Activated CD4-positive, CD25-positive, alpha-beta regulatory T cell treated with anti-CD3 and anti-CD28 coated beads, Interleukin-2, amount 50 U/mL, for 16 hours (primary cell): ENCODE measurements around the gene ADORA1.

Experiments
- DNase-seq: peaks from one replicate; pipeline ENCODE4 v3.0.0-alpha.2; 2020; ENCODE audit warnings: low read depth, low spot score

The ADORA1 gene

DNA sequence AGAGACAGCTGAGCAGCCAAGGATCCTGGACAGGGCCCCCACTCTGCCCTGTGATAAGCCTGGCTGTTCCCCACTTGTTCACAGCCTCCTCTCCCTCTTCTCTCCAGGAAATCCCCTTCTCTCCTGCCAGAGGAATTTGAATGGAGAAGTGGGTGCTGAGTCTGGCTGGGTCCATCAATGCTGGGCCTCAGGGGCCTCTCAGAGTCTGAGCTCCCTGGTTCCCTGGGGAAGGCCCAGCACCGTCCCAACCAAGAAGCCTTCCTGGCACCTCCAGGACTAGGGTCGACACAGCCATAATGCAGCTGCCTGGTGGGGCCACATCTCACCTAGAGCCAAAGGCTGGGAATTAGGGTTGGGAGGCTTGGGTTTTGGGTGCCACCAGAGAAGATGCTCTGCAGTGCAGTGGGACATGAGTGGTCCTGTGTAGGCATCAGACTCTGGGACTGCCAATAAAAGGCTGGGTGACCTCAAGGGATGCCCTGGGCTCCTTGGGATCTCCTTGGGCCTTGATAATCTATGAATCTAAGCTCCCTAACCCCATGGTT is 45.6 kb downstream of the ADORA1 start:
- no peak for DNase-seq

DNA sequence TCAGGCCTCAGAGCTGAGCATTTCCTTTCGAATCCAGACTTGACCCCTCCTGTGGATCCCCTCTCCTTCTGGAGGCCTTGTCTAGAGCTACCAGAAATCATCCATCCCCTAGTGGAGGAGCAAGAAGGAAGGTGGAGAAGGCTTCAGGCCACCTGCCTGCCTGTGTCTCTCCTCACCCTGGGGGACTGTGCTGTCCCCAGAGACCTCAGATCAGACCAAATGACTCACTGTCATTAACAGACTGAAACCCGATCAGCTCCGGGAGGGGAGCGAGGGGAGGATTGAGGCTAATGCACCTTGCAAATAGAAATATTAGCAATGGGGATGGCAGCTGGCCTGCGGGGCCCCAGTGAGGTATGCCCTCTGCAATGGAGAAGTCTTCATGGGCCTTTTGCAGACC is 46.0 kb downstream of the ADORA1 start:
- DNase-seq = no peak

DNA sequence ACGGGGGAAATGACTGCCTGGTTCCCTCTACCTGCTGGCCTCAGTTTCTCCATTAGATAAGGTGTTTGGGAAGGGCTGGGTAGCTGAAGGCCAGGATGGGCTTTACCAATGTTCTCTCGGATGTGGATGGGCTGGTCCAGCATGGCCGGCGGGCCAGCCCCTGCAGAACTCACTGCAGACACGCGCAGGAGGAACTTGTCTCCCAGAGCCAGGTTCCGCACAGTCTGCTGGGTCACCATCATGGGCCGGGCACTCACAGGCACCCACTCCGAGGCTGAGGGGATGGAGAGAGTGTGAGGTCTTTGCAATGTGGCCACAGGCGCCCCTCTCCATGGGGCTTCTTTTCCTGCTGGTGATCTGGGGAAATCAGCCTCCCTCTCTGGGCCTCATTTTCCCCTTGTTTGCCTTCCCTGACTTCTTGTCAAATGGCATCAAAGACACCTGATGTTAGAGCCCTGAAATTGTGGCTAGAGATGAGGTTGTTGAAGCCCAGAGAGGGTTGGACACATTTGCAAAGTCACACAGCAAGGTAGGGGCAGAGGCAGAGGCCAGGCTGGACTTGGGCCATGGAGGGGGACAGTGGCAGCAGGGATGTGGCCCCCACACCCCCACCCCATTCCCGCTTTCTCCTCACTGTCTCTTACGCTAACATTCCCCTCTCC is 46.9 kb downstream of the ADORA1 start:
- no peak for DNase-seq

GRCh38 chr1:203175237-203175826 is 47.8 kb downstream of the ADORA1 start, which contains the start of gene MYBPH:
Gene MYBPH (minus strand): TSS chr1:203175826. CDS start chr1:203175755, 71 bp downstream.
- no peak for DNase-seq

DNA sequence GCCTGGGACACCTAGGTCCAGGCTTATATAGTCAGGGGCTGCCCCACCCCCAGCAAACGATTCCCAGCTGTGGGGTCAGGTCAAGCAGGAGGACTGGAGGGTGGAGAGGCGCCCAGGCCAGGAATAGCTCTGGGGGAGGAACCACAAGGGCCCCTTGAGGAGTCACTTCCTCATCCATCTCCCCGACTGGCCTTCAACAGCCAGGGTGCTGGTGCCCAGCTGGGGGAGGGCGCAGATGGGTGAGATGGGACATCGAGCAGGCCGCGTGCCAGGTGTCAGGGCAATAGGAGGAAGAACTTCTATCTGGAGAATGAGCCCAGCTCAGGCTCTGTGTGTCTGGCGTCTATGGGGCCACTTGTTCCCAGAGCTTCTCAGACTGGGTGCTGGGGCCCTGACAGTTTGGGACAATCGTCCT is 48.3 kb downstream of the ADORA1 start:
- no peak for DNase-seq

GRCh38 chr1:203176273-203177035 is 48.9 kb downstream of the ADORA1 start:
- no peak for DNase-seq

DNA sequence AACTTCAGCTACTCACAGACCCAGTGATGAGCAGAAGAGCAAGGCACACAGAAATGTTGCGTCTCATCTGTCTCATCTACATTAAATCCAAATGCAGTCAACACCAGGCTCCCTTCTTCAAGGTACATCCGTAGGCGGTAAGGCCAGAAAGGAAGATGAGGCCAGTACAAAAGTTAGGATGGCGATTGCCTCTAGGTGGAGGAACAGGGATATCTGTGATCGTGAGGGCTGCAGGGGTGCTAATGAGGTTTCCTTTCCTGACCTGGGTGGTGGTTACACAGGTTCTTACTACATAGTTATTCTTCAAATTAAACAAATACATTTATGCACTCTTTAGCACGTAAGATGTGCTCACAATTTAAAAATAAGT is 49.5 kb downstream of the ADORA1 start:
- DNase-seq = no peak

DNA sequence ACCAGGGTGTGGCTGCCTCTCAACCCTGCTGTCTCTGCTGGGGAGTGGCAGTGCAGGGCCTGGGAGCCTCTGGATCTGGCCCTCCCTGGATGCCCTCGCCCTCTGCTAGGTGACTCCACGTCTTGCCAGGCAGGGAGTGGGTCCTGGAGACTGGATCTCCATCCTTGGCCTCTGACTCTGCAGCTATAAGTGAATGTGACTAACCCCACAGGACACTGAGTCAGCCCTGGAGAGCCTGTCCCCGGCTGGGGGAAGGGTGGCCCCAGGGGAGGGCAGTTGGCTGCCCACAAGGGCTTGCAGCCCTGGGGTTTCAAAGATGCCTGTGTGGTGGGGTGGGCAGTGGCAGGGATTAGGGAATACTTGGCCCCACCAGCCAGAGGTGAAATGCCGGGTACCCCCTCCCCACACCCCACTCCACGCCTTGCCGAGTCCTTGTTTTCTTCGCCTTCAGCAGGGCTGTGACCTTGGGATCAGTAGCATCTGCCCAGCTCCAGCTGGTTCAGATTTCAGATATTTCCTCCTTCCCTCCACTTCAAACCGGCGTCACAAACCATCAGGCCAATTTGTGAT is 50.0 kb downstream of the ADORA1 start:
- no peak for DNase-seq

DNA sequence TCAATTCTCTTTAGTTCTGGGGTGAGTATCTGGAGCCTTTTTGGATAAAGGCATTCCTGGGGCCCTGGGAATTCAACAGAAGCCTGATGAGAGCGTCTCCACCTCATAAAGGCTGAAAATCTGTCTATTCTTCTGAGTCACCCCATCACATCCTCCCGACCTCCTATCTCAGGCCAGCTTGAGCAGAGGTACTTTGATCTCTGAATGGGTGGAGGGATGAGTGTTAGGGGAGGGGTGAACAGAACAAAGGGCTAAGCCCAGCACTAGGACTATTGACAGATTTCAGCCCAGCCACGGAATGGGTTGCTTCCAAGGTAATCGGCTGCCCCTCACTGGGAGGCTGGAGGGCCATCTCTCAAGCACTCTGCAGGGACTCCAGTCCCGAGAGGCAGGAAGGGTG is 50.6 kb downstream of the ADORA1 start:
- DNase-seq = no peak

DNA sequence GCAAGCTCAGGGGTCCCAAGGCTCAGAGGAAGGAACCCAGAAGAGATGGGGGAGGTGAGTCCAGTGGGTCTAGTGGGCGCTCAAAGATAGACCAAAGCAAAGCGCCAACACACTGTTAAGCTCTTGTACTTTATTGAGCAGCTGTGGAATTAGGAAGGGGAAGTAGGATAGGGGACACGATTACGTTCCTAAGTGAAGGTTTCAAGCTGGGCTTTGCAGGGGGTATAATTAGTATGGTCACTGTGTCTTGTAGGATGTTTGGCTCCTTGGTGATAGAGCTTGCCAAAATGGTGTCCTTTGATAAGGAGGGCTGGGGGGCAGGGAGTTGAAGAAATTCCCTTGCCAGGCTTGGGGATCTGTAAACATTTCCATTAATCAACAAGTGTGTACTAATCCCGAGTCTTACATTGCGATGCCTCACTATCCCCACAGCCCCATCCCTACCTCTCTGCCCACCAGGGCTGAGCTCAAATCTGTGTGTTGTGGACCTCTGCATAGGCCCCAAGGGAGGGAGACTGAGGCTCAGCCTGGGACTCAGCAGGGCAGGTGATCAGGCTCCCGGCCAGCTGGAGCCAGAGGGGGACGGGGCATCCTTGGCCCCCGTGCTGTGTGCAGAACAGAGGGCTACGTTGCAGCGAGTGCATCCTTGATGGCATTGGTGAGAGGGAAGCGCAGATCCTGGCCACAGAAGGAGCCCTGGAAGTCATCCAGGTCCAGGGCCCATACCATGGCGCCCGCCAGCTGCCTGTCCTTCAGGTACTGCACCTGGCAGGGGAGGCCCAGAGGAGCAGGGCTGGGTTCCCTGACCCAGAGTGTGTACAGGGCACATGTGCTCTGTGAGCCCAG is 51.5 kb downstream of the ADORA1 start:
- DNase-seq = no peak

GRCh38 chr1:203179667-203180005 is 52.1 kb downstream of the ADORA1 start:
- no peak for DNase-seq

DNA sequence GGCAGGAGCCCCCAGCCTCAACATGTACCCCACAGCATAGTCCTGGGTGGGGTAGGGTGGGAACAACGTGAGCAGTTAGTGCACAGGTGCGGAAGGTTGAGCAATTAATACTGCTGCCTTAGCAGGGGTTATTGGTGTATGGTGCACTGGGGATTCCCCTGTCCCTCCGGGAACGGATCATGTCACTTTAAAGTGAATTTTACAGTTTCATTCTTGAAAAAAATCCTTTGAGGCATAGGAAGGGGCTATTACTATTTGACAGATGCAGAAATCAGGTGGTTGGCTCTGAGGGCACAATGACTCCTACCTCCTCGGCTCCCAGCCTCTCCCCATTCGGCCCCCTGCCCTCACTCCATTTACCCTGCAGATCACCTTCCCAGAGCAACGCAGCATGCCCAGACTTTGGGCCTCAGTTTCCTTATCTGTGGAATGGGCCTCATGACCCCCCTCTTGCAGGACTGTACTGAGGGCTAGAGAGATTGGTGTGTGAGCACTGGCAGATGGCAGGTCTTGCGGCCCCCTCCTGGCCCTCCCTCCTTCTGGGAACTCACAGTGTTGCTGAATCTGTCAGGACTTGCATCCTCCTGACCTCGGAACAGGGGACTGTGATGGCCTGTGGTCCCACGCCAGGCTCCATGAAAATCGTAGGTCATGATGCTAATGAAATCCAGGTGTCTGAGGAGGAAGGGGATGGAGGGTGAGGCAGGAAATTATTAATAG is 53.2 kb downstream of the ADORA1 start:
- DNase-seq = no peak

DNA sequence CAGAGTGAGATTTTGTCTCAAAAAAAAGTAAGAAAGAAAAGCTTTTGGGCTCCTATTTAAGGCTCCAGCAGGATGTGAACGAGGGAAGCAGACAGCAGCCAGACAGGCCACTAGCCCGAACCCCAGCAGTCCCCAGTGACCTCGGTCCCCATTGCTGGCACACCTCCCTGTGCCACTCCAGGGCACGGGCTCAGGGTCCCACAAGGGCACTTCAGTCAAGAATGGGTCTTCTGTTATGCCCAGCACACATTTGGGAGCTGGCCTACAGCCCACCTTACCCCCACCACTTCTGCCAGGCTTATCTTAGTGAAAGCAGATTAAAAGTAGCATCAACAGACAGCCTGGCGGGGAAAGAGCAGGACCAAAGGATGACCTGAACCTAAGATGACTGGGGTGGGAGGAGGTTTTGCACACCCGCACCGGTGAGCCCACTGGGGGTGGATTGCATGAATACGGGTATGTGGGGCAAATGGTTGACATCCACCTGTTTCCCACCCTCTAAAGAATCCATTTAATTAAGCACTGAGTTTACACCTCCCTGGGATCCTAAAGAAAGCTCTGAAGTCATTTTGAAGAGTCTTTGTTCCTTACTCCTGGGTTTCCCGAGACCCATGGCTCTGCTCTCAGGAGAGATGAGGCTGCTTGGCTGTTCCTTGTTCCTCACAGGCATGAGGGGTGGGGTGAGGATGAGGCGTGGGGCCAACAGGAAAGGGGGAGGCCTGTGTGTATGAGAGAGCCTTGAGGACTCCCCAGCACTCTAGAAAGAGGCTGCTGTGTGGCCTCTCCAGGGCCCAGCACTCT is 54.3 kb downstream of the ADORA1 start:
- DNase-seq = no peak

DNA sequence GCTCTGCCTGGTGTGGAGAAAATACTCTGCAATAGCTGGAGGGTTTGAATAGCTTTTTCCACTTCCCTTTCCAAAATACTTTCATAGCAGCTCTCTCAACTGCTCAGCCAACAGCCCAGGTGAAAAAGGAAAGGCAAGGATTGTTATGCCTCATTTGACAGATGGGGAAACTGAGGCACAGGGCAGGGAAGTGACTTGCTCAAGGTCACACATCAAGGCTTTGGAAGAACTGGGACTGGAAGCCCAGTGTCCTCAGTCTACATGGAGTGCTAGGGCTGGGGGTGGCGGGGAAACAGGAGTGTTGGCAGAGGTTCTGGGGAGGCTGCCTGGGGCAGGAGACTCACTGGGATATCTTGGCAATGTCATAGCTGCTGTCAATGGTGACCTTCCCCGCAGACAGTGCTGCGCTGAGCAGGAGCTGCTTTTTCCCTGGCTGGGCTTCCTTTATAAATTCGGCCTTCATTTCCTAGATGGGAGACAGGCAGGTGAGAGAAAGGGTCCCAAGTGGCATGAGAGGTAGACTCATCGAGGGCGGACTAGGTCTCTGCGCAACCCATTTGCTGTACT is 54.9 kb downstream of the ADORA1 start:
- no peak for DNase-seq

DNA sequence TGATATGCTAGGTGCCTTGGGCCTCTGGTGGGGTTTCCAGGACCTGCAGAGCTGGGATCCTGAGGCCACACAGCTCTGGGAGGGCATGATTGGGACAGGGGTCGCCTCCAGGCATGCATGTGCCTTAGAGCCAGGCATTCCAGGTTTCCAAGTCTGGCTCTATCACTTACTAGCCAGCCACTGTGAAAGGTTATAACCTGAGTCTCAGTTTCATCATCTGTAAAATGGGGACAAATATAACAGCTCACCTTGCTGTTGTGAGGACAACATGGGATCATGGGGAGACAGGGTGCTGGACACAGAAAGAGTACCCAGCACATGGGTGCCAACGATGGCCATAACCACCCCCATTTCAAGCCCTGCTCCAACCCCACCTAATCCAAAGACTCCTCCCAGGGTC is 56.3 kb downstream of the ADORA1 start:
- DNase-seq = no peak

DNA sequence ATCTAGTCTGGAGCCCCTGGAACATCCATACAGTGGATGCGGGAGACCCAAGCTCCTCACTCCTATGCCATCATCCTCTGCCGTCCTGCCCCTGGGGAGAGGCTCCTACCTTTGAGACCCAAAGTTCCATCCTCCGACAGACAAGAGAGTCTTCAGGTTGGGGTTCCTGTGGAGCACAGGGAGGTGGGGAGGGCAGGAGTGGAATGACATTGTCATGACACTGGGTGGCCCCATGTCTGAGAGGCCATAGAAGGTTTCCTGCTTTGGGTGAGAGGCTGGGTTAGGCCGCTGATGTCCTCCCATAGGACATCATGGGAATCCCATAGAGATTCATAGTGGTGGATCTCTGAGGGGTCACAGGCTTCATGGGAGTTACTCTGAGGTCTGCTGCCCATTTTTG is 56.9 kb downstream of the ADORA1 start:
- no peak for DNase-seq

DNA sequence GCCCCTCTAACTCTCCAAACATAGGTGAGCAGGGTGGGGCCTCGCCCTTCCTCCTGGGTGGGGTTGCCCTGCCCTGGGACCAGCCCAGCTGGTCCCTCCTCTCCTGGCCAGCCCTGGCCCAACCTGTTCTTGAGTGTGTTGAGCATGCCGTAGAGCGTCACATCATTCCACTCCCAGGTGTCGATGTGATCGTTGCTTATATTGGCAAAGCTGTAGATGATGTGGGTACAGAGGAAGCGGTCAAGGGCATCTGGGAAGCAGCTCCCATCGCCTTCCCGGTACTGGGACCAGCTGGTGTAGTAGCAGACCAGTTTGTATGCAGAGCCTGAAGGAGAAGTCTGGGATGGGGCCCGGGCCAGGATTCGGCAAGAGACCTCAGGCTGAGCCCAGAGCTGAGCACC is 57.5 kb downstream of the ADORA1 start:
- DNase-seq = no peak

DNA sequence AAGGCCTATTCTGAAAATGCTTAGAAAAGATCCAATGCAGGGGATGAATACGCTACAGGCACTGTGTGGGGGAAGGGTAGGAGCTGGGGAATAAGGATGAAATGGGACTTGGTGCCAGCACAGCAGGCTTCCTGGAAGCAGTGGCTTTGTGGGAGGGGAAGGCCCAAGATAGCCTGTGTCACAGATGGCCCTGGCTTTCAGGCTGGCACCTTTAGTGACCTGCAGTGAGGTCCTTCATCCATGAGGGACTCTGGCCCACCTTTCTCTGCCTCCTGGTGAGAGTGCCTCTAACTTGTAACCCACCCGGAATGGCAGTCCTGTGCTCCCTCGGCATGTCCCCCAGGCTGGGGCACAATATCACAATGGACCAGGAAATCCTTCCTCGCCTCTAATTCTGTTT is 58.1 kb downstream of the ADORA1 start:
- no peak for DNase-seq

- no peak for DNase-seq
Observed at GRCh38 chr1:203186091-203186445, 58.5 kb downstream of the ADORA1 start.
